Esophagus muscularis mucosa (tissue), 4 donors: ENCODE results near the gene TMEM97. TPM values are rescaled to one million over a fixed set of nuclear protein-coding genes. Genes with fewer than 3 reads are reported as not detected.

ENCODE experiments used
- DNase-seq: peaks from one replicate; pipeline ENCODE4 v3.0.0-alpha.2; 2017; ENCODE audit errors: extremely low spot score
- H3K27ac ChIP-seq, 4 donors: fragments of 200-600 bp; sonication (generic); replicated peaks in 1 of 4; 1 replicate in 3 of 4; 2 replicates in 1 of 4; pipeline ENCODE4 v1.5.1; 2016 to 2019; ENCODE audit warnings: mild to moderate bottlenecking in 1 of 4
- H3K27me3 ChIP-seq, 4 donors: fragments of 200-600 bp; sonication (generic); one replicate each; pipeline versions ENCODE4 v1.5.1 to v1.6.0; 2016 to 2019
- H3K36me3 ChIP-seq, 4 donors: fragments of 200-600 bp; sonication (generic); one replicate each; pipeline ENCODE4 v1.5.1; 2016 to 2019
- H3K4me1 ChIP-seq, 4 donors: fragments of 200-600 bp; sonication (generic); one replicate each; pipeline ENCODE4 v1.5.1; 2016 to 2019
- H3K4me3 ChIP-seq, 4 donors: fragments of 200-600 bp; sonication (generic); 1 replicate in 2 of 4; 2 replicates in 2 of 4; pipeline ENCODE4 v1.5.1; 2016 to 2019; ENCODE audit warnings: mild to moderate bottlenecking in 4 of 4, moderate library complexity in 1 of 4
- H3K9me3 ChIP-seq, 4 donors: fragments of 200-600 bp; sonication (generic); 1 replicate in 3 of 4; 2 replicates in 1 of 4; pipeline ENCODE4 v1.5.1; 2016 to 2019
- EP300 ChIP-seq: sonication (generic); formaldehyde crosslinking; IDR thresholded peaks from one replicate; pipeline ENCODE4 v1.6.1; 2017; ENCODE audit warnings: antibody characterized with exemption
- POLR2A ChIP-seq: fragments of 450-650 bp; IDR thresholded peaks from one replicate; pipeline ENCODE4 v1.6.1; 2017; ENCODE audit warnings: antibody characterized with exemption, moderate library complexity, mild to moderate bottlenecking, low read depth
- POLR2AphosphoS5 ChIP-seq, 2 donors: sonication (generic); formaldehyde crosslinking; IDR thresholded peaks; one replicate each; pipeline ENCODE4 v1.6.1; 2017; ENCODE audit warnings: antibody characterized with exemption in 2 of 2
- WGBS: methylation state at CpG from one replicate; pipeline ENCODE4 v1.1.5; 2018; 5-methylcytosine and 5-hydroxymethylcytosine counted together
- intact Hi-C: fragments of 100-400 bp; cut with DNase I; formaldehyde crosslinking; loops from one replicate; pipeline ENCODE4 v1.15.1; 2023
- total RNA-seq, 4 donors: library from RNA; depleted of rRNA; stranded (reverse); fragments of >200 nt; gene quantifications; one replicate each; pipeline versions ENCODE4 v1.1.0 to v1.2.1, GENCODE V29; 2016
- TF ChIP-seq, protein P1 (sequence below), 3 experiments: fragments of 200-600 bp in 2 of 3; fragments of 450-650 bp in 1 of 3; sonication (generic) in 2 of 3; IDR thresholded peaks; one replicate each; pipeline ENCODE4 v1.5.1; 2017 to 2019; ENCODE audit warnings: antibody characterized with exemption in 3 of 3, mild to moderate bottlenecking in 2 of 3, moderate library complexity in 1 of 3

TMEM97 gene
- total RNA-seq, 4 donors from 2014 or later: 5.8 to 10.8 (median 10.1) TPM

DNA sequence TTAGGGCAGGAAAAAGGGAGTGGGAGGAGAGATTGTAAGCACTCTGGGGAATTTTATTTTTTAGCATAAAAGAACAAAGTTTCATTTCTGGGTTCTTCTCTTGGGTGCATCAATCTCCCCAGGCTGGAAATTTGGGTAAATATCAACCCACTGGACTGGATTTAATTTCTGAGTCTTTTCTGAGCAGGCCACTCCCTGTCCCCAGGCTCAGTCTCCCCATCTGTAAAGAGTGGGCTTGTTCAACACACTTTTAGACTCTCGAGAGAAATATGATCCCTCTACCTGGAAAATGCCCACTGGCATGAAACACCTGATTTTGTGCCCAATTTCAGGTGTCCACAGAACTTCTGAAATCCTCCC is 51.7 kb downstream of the TMEM97 start:
- intact Hi-C loops: no loop called here
- peaks cover 0 to 11% (median 7%) of the 10 kb centered on the region in 4 donors for H3K36me3 ChIP-seq
- DNase-seq: no peak
- H3K4me3 ChIP-seq: peak overlapping the region in 3 of 4 donors; percentile 55 to 63 (median 63)
- TF ChIP-seq, protein P1, sequence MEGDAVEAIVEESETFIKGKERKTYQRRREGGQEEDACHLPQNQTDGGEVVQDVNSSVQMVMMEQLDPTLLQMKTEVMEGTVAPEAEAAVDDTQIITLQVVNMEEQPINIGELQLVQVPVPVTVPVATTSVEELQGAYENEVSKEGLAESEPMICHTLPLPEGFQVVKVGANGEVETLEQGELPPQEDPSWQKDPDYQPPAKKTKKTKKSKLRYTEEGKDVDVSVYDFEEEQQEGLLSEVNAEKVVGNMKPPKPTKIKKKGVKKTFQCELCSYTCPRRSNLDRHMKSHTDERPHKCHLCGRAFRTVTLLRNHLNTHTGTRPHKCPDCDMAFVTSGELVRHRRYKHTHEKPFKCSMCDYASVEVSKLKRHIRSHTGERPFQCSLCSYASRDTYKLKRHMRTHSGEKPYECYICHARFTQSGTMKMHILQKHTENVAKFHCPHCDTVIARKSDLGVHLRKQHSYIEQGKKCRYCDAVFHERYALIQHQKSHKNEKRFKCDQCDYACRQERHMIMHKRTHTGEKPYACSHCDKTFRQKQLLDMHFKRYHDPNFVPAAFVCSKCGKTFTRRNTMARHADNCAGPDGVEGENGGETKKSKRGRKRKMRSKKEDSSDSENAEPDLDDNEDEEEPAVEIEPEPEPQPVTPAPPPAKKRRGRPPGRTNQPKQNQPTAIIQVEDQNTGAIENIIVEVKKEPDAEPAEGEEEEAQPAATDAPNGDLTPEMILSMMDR (IDR thresholded peaks at IDR 0.05): no peak
- no peak for TF ChIP-seq POLR2A
- no peak for TF ChIP-seq EP300
- no peak for TF ChIP-seq POLR2AphosphoS5 (IDR thresholded peaks at IDR 0.05)
- no peaks in the 10 kb centered on the region for H3K9me3 ChIP-seq
- no peaks in the 10 kb centered on the region for H3K27me3 ChIP-seq
- peak overlapping the region; percentile 65 to 83 (median 79) for H3K27ac ChIP-seq
- H3K4me1 ChIP-seq: peaks cover 30 to 38% (median 33%) of the 10 kb centered on the region in 4 donors
- WGBS: 81% methylated on average over 1 of the region's 1 CpG

DNA sequence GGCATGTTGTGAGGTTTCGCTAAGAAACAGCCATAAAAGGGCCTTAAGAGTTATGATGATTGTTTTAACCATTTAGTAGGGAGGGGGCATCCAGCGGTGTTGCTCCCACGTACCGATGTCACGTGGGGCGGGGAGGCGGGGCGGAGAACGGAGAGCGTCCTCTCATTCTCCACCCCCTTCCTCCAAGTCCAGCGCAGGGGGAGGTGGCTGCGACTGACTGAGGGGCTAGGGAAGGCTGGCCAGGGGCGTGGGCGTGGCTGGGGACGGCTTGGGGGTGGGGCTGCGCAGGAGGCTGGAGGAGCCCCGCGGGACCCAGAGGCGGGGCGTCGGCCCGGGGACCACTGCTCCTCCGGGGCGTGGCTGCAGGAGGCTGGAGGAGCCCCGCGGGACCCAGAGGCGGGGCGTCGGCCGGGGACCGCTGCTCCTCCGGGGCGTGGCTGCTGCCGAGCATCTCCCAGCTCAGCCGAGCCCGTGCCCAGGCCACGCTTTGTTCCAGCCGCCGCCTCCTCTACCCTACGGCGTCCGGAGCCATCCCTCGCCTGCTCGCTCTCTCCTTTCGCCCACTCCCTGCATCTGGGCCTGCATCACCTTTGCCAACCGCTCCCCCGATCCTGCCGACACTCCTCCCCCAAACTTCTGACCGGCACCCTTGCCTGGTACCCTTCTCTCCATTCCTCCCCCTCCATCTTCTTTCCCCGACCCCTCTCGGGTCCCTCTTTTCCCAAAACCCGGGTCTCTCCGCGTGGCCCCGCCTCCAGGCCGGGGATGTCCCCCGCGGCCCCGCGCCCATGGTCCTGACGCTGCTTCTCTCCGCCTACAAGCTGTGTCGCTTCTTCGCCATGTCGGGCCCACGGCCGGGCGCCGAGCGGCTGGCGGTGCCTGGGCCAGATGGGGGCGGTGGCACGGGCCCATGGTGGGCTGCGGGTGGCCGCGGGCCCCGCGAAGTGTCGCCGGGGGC is 52.5 kb downstream of the TMEM97 start, which contains the start of gene SARM1:
SARM1 (plus strand) TSS at position 450 of the 958 bp plus-strand sequence; CDS start at position 789, 339 bp downstream.
- peak in 1 of 2 donors; percentile 49 for TF ChIP-seq POLR2AphosphoS5 (IDR thresholded peaks at IDR 0.05)
- TF ChIP-seq POLR2A: no peak
- TF ChIP-seq EP300: no peak
- TF ChIP-seq, protein P1 (IDR thresholded peaks at IDR 0.05): no peak
- intact Hi-C loops: no loop called here

DNA sequence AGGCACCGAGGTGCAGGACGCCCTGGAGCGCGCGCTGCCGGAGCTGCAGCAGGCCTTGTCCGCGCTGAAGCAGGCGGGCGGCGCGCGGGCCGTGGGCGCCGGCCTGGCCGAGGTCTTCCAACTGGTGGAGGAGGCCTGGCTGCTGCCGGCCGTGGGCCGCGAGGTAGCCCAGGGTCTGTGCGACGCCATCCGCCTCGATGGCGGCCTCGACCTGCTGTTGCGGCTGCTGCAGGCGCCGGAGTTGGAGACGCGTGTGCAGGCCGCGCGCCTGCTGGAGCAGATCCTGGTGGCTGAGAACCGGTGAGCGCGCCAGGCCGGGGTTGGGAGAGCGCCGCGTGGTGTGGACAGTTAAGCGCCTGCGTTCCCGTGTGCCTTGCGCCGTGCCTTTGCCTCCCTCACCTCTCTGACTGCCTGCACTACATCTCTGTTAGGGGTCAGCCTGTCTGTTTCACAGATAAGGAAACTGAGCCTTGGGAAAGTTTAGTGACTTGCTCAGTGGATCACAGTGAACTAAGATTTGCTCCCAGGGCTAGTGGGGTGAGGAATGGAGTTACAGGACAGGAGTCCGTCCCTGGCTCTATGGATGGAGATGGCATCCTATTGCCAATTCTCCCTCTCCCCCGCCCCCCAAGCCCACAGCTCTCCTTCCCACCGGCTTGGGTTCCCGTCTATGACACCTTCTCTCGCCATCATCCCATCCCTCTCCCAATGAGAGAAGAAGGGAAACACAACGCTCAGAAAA is 53.4 kb downstream of the TMEM97 start:
- 39% methylated on average over 9 of the region's 53 CpGs for WGBS
- H3K4me3 ChIP-seq: peak overlapping the region; percentile 55 to 65 (median 63)
- TF ChIP-seq EP300: no peak
- TF ChIP-seq POLR2A: no peak
- TF ChIP-seq POLR2AphosphoS5 (IDR thresholded peaks at IDR 0.05): no peak
- TF ChIP-seq, protein P1 (IDR thresholded peaks at IDR 0.05): no peak
- DNase-seq: no peak
- peaks cover 0 to 6% (median 2%) of the 10 kb centered on the region in 4 donors for H3K36me3 ChIP-seq
- no peaks in the 10 kb centered on the region for H3K27me3 ChIP-seq
- H3K4me1 ChIP-seq: peaks cover 30 to 38% (median 33%) of the 10 kb centered on the region in 4 donors
- no peaks in the 10 kb centered on the region for H3K9me3 ChIP-seq
- intact Hi-C loops: no loop called here
- peak overlapping the region; percentile 65 to 83 (median 79) for H3K27ac ChIP-seq

More for the DNA sequence above, 52.5 kb downstream of the TMEM97 start, which contains the start of gene SARM1:
- WGBS: 1% methylated on average over 38 of the region's 80 CpGs
- Histone ChIP-seq H3K36me3 (peaks cover 0 to 5% (median 3%) of the 10 kb centered on the region in 4 donors), H3K4me3 (peak within 1 kb of the TSS; percentile 55 to 65 (median 63)), H3K27me3 (no peaks in the 10 kb centered on the region), H3K4me1 (peaks cover 30 to 38% (median 33%) of the 10 kb centered on the region in 4 donors), H3K9me3 (no peaks in the 10 kb centered on the region), H3K27ac (peak within 1 kb of the TSS; percentile 65 to 83 (median 79))
- peak; percentile 95 for DNase-seq

DNA sequence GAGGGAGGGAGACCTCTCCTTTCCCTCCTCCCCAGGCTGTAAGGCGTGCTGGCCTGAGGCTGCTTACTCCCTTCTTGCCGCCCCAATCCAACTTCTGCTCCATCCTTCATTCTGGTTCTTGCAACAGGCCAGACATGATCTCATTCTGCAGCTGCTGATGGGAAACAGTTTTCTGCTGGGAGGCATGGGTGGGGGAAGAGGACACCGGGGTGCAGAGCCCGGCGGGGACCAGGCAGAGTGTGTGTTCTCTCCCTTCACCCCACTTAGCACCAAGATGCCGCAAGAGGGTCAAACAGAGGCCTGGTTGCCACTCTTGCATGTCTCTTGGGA is 53.9 kb downstream of the TMEM97 start:
- WGBS: 71% methylated on average over 5 of the region's 6 CpGs
- Histone ChIP-seq H3K9me3 (no peaks in the 10 kb centered on the region), H3K4me1 (peaks cover 30 to 38% (median 33%) of the 10 kb centered on the region in 4 donors), H3K27me3 (no peaks in the 10 kb centered on the region), H3K27ac (peak overlapping the region in 2 of 4 donors; percentile 82 to 83), H3K4me3 (peak overlapping the region in 3 of 4 donors; percentile 55 to 65 (median 63)), H3K36me3 (peaks cover 0 to 6% (median 1%) of the 10 kb centered on the region in 4 donors)
- TF ChIP-seq EP300: no peak
- no peak for DNase-seq
- intact Hi-C loops: no loop called here

Other genes starting within 250 kb of the TMEM97 start
- gene IFT20, start 16.3 kb downstream of the TMEM97 start, total RNA-seq: 10 to 100 TPM; 41.3 to 63.5 (median 47.0) TPM
- 10 to 100 TPM; 23.7 to 43.8 (median 34.8) TPM for gene TNFAIP1, start 16.6 kb downstream of the TMEM97 start, total RNA-seq
- 10 to 100 TPM; 67.7 to 97.5 (median 81.4) TPM for gene POLDIP2, start 38.3 kb downstream of the TMEM97 start, total RNA-seq
- not detected for gene SEBOX, start 46.0 kb downstream of the TMEM97 start, total RNA-seq
- gene VTN, start 51.1 kb downstream of the TMEM97 start, total RNA-seq: 1 to 10 TPM in 1 of 4 donors, under 1 TPM in 3; under 0.01 to 1.3 (median 0.58) TPM
- 10 to 100 TPM in 3 of 4 donors, 1 to 10 TPM in 1; 8.3 to 24.9 (median 13.8) TPM for gene SARM1, start 52.5 kb downstream of the TMEM97 start, total RNA-seq
- 1 to 10 TPM; 4.6 to 9.6 (median 7.4) TPM for gene SLC46A1, start 87.0 kb downstream of the TMEM97 start, total RNA-seq
- gene SLC13A2, start 154.4 kb downstream of the TMEM97 start, total RNA-seq: not detected
- gene FOXN1, start 187.1 kb downstream of the TMEM97 start, total RNA-seq: not detected
- gene UNC119, start 233.4 kb downstream of the TMEM97 start, total RNA-seq: 10 to 100 TPM; 16.1 to 36.3 (median 23.2) TPM